ENCODE results near the gene PTGER3. TPM values are rescaled to one million over a fixed set of nuclear protein-coding genes. Genes with fewer than 3 reads are reported as not detected.

Gene PTGER3
- total RNA-seq, 1 donor from 2014 or later, result 0.64 TPM

DNA sequence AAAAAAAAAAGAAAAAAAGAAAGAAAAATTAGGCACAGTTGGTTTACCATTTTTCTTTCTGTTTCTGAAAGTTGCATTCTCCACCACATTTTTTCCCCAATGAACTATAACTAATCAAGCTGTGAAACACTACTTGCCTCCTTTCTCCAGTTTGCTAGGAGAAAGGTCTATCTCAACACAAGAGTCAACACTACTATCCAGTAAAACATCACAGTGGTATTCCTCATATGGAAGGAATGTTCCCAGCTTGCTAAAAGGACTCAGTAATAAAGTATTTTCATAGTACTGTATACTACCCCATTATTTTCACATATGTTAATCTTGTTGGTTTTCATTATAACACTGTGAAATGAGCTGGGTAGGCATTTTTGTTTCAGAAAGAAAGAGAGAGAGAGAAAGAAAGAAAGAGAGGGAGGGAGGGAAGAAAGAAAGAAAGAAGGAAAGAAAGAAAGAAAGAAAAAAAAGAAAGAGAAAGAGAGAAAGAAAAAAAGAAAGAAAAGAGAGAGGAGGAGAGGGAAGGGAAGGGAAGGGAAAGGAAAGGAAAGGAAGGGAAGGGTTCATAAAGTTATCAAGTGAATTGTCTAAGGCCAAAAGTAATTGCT, 7.9 kb downstream of the PTGER3 start:
- Histone ChIP-seq H3K36me3 (ENCODE audit: insufficient read depth, low read length) (no peaks in the 10 kb centered on the region), H3K27me3 (ENCODE audit: insufficient read depth, low read length) (peaks cover 9% of the 10 kb centered on the region), H3K4me2 (ENCODE audit: low read length) (no peak overlapping the region), H4K20me1 (ENCODE audit: insufficient read depth, low read length) (no peaks in the 10 kb centered on the region), H3K4me1 (ENCODE audit: insufficient read depth, low read length) (no peaks in the 10 kb centered on the region), H3K27ac (ENCODE audit: low read depth, low read length) (no peak overlapping the region), H3K9me3 (ENCODE audit: insufficient read depth, low read depth, low read length) (no peaks in the 10 kb centered on the region), H3K4me3 (ENCODE audit: insufficient read depth, low read depth, low read length) (no peak overlapping the region), H2AFZ (ENCODE audit: low read depth, low read length) (no peak overlapping the region), H3K9ac (ENCODE audit: low read length) (no peak overlapping the region), H3K79me2 (ENCODE audit: insufficient read depth, low read length) (no peaks in the 10 kb centered on the region)
- Mint-ChIP-seq H3K27ac (ENCODE audit: unreplicated experiment) (peak overlapping the region; percentile 45), H3K4me3 (ENCODE audit: unreplicated experiment) (no peak overlapping the region), H3K9me3 (ENCODE audit: unreplicated experiment) (no peaks in the 10 kb centered on the region), H3K4me1 (ENCODE audit: low read depth, unreplicated experiment) (peaks cover 22% of the 10 kb centered on the region), H3K36me3 (ENCODE audit: low read depth, unreplicated experiment) (no peaks in the 10 kb centered on the region), H3K27me3 (ENCODE audit: low read depth, unreplicated experiment) (no peaks in the 10 kb centered on the region)
- no peak for FAIRE-seq
- TF ChIP-seq CTCF (IDR thresholded peaks at IDR 0.05; ENCODE audit: insufficient read depth, low read depth, low read length), result no peak
- TF ChIP-seq EZH2 (IDR thresholded peaks at IDR 0.05; ENCODE audit: insufficient read depth, low read length), result no peak
- DNase-seq (ENCODE audit: low read depth), result no peak

DNA sequence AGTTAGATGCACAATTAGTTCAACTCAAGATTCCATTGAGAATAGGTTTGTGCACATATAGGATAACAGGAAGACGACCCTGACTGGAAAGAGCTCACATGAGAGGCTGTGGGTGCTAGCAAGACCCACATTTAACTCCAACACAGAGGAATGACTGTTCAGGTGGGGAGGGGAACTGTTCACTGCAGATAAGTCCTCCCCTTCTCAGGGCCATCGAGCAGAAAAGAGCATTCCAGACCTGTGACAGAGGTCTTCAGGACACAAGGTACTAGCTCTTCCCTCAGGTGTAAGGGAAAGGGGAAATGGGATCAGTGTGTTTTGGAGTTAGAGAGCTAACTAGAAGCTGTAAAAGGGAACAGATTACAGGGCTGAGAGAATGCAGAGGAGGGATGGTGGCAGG, 8.7 kb downstream of the PTGER3 start:
- H3K9ac ChIP-seq (ENCODE audit: low read length), result no peak overlapping the region
- Mint-ChIP-seq H3K27me3 (ENCODE audit: low read depth, unreplicated experiment) (no peaks in the 10 kb centered on the region), H3K36me3 (ENCODE audit: low read depth, unreplicated experiment) (no peaks in the 10 kb centered on the region), H3K4me3 (ENCODE audit: unreplicated experiment) (no peak overlapping the region), H3K4me1 (ENCODE audit: low read depth, unreplicated experiment) (peaks cover 22% of the 10 kb centered on the region), H3K9me3 (ENCODE audit: unreplicated experiment) (no peaks in the 10 kb centered on the region), H3K27ac (ENCODE audit: unreplicated experiment) (no peak overlapping the region)
- no peaks in the 10 kb centered on the region for H4K20me1 ChIP-seq (ENCODE audit: insufficient read depth, low read length)
- no peak overlapping the region for H3K27ac ChIP-seq (ENCODE audit: low read depth, low read length)
- DNase-seq (ENCODE audit: low read depth), result no peak
- peaks cover 9% of the 10 kb centered on the region for H3K27me3 ChIP-seq (ENCODE audit: insufficient read depth, low read length)
- H3K4me1 ChIP-seq (ENCODE audit: insufficient read depth, low read length), result no peaks in the 10 kb centered on the region
- H2AFZ ChIP-seq (ENCODE audit: low read depth, low read length), result no peak overlapping the region
- TF ChIP-seq EZH2 (IDR thresholded peaks at IDR 0.05; ENCODE audit: insufficient read depth, low read length) (no peak), CTCF (IDR thresholded peaks at IDR 0.05; ENCODE audit: insufficient read depth, low read depth, low read length) (no peak)
- H3K36me3 ChIP-seq (ENCODE audit: insufficient read depth, low read length), result no peaks in the 10 kb centered on the region
- H3K4me3 ChIP-seq (ENCODE audit: insufficient read depth, low read depth, low read length), result no peak overlapping the region
- H3K9me3 ChIP-seq (ENCODE audit: insufficient read depth, low read depth, low read length), result no peaks in the 10 kb centered on the region
- no peaks in the 10 kb centered on the region for H3K79me2 ChIP-seq (ENCODE audit: insufficient read depth, low read length)
- FAIRE-seq, result no peak
- no peak overlapping the region for H3K4me2 ChIP-seq (ENCODE audit: low read length)

DNA sequence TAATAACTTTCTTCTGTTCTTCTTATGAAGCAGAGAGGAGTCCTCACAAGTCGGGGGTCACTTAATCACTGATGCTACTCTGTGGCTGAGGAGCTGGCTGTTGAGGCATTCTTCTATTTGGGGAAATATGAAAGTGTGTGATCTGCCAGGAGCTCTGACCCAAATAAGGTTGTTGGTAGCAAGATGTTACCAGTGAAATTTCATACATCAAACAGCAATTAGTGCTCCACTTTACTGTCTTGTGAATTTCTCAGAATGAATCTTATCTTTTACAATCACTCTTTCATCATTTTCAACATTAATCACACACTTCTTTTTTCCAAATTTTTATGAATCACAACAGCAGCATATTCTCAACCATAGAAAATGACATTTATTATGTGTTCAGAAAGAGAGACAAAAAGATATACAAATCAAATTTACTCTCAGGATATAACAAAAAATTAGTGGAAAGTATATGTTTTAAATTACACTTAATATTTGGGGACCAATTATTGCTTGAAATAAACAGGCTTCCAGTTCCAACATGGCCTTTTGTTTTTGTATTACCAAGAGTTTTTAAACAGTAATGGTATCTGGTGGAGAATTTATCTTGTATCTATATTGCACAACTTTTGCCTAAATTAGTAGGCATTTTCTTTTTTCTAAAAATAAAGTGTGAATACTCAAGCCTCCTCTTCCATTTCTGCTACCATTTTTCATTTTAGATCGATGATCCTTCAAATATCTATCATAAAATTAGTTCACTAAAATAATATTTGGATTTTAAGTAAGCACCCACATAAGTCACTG, 9.6 kb downstream of the PTGER3 start:
- Histone ChIP-seq H3K4me2 (ENCODE audit: low read length) (no peak overlapping the region), H3K4me3 (ENCODE audit: insufficient read depth, low read depth, low read length) (no peak overlapping the region), H3K27me3 (ENCODE audit: insufficient read depth, low read length) (peaks cover 9% of the 10 kb centered on the region), H3K9me3 (ENCODE audit: insufficient read depth, low read depth, low read length) (no peaks in the 10 kb centered on the region), H4K20me1 (ENCODE audit: insufficient read depth, low read length) (no peaks in the 10 kb centered on the region), H3K9ac (ENCODE audit: low read length) (no peak overlapping the region), H2AFZ (ENCODE audit: low read depth, low read length) (no peak overlapping the region), H3K4me1 (ENCODE audit: insufficient read depth, low read length) (no peaks in the 10 kb centered on the region), H3K27ac (ENCODE audit: low read depth, low read length) (no peak overlapping the region), H3K36me3 (ENCODE audit: insufficient read depth, low read length) (no peaks in the 10 kb centered on the region), H3K79me2 (ENCODE audit: insufficient read depth, low read length) (no peaks in the 10 kb centered on the region)
- FAIRE-seq, result no peak
- TF ChIP-seq CTCF (IDR thresholded peaks at IDR 0.05; ENCODE audit: insufficient read depth, low read depth, low read length) (no peak), EZH2 (IDR thresholded peaks at IDR 0.05; ENCODE audit: insufficient read depth, low read length) (no peak)
- H3K27ac Mint-ChIP-seq (ENCODE audit: unreplicated experiment), result no peak overlapping the region
- H3K4me3 Mint-ChIP-seq (ENCODE audit: unreplicated experiment), result no peak overlapping the region
- no peaks in the 10 kb centered on the region for H3K27me3 Mint-ChIP-seq (ENCODE audit: low read depth, unreplicated experiment)
- H3K4me1 Mint-ChIP-seq (ENCODE audit: low read depth, unreplicated experiment), result peaks cover 22% of the 10 kb centered on the region
- H3K36me3 Mint-ChIP-seq (ENCODE audit: low read depth, unreplicated experiment), result no peaks in the 10 kb centered on the region
- DNase-seq (ENCODE audit: low read depth), result no peak
- no peaks in the 10 kb centered on the region for H3K9me3 Mint-ChIP-seq (ENCODE audit: unreplicated experiment)
